Measurements from ENCODE around the gene PPM1H. TPM values are rescaled to one million over a fixed set of nuclear protein-coding genes. Genes with fewer than 3 reads are reported as not detected.

PPM1H gene
- total RNA-seq, 4 donors from 2014 or later = 0.09 to 7.6 (median 0.76) TPM; not detected in 1

DNA sequence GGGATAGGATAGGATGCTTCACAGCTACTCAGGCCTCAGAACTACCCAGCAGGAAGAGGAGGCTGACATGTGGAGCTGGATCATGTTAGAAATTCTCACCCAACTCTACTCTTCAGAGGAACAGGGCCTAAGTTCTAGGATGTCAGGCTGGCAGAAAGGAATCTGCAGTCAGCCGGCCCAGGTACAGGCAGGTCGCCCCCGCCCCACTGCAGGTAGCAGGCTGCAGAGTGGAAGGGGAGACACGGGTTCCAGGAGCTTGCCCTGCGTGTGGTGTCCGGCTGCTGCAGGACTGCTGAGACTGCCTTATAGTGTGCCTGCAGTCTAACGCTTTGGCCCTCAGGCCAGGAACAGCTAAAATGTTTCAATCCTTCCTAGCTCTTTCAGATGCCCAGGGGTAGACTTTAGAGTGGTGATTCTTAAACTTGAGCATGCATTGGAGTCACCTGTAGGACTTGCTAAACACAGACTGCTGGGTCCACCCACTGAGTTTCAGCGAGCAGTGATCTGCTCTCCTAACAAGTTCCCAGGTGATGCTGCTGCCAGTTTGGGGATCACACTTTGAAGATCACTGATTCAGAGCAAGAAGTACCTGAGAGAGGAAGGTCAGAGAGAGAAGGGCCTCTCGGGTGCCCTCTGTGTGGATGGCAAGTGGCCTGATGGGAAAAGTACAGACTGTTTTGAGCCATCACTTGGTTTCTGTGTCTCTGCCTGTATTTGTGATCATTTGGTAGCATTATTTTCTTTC lies 153.6 kb downstream of the PPM1H start:
- peaks cover 0 to 13% (median 8%) of the 10 kb centered on the region in 3 donors for H3K4me1 ChIP-seq
- no peak overlapping the region for H3K4me3 ChIP-seq
- H3K9me3 ChIP-seq = no peaks in the 10 kb centered on the region
- TF ChIP-seq, protein P1, sequence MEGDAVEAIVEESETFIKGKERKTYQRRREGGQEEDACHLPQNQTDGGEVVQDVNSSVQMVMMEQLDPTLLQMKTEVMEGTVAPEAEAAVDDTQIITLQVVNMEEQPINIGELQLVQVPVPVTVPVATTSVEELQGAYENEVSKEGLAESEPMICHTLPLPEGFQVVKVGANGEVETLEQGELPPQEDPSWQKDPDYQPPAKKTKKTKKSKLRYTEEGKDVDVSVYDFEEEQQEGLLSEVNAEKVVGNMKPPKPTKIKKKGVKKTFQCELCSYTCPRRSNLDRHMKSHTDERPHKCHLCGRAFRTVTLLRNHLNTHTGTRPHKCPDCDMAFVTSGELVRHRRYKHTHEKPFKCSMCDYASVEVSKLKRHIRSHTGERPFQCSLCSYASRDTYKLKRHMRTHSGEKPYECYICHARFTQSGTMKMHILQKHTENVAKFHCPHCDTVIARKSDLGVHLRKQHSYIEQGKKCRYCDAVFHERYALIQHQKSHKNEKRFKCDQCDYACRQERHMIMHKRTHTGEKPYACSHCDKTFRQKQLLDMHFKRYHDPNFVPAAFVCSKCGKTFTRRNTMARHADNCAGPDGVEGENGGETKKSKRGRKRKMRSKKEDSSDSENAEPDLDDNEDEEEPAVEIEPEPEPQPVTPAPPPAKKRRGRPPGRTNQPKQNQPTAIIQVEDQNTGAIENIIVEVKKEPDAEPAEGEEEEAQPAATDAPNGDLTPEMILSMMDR (IDR thresholded peaks at IDR 0.05) = no peak
- TF ChIP-seq POLR2A (IDR thresholded peaks at IDR 0.05) = no peak
- DNase-seq = no peak
- H3K27me3 ChIP-seq = no peaks in the 10 kb centered on the region
- H3K36me3 ChIP-seq = no peaks in the 10 kb centered on the region
- WGBS, 2 donors = 87 to 95% methylated on average over 6 of the region's 9 CpGs
- H3K27ac ChIP-seq = no peak overlapping the region
- intact Hi-C loops (cut with DNase I) = no loop called here

- intact Hi-C loops (cut with DNase I) = no loop called here
- Histone ChIP-seq H3K4me3 (no peak overlapping the region), H3K4me1 (no peaks in the 10 kb centered on the region)
Measured at GRCh38 chr12:62779488-62779887, 155.5 kb downstream of the PPM1H start.

DNA sequence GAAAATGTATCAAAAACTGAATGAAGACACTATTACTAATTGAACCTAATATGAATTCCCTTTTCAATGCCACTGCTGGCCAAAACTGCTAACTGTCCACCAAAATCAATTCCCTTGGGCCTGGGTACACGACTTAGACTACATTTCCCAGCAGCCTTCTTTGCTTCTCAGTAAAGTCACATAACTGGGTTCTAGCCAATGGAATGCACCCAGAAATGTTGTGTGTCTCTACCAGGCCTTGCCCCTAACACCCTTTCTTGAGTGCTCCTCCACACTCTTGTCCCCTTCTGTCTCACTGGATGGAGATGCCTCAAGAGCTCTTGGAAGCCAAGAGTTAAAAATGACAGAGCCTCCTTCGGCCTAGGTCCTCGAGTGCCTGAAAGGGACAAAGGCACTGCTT lies 156.8 kb downstream of the PPM1H start:
- H3K27me3 ChIP-seq = no peaks in the 10 kb centered on the region
- H3K36me3 ChIP-seq = no peaks in the 10 kb centered on the region
- H3K4me1 ChIP-seq = no peaks in the 10 kb centered on the region
- no peak for DNase-seq
- H3K9me3 ChIP-seq = no peaks in the 10 kb centered on the region
- intact Hi-C loops (cut with DNase I) = no loop called here
- H3K4me3 ChIP-seq = no peak overlapping the region
- 40 to 79% methylated on average over 1 to 3 of the region's 3 CpGs for WGBS, 2 donors
- TF ChIP-seq, protein P1 (IDR thresholded peaks at IDR 0.05) = no peak
- no peak for TF ChIP-seq POLR2A (IDR thresholded peaks at IDR 0.05)
- H3K27ac ChIP-seq = no peak overlapping the region

More at GRCh38 chr12:62779488-62779887, 155.5 kb downstream of the PPM1H start:
- Histone ChIP-seq H3K9me3 (no peaks in the 10 kb centered on the region), H3K27me3 (no peaks in the 10 kb centered on the region), H3K36me3 (no peaks in the 10 kb centered on the region), H3K27ac (no peak overlapping the region)
- DNase-seq = no peak
- TF ChIP-seq, protein P1 (IDR thresholded peaks at IDR 0.05) = no peak
- TF ChIP-seq POLR2A (IDR thresholded peaks at IDR 0.05) = no peak

DNA sequence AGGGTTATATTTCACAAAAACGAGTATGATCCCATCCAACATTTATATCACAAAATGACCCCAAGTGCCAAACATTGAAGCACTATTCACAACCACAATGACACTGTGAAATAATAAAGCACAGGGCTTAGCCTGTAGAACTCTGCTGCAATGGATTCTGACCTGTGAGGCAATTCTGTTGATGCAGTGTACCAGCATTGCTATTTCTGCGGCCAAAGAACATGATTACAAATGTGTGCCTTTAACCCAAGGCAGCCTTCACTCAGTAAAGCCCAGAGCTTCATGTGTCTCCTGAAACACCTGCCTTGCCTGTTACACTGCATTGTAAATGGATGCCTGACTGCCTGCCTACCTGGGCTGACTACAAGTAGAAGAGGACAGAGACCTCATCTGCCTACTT lies 158.0 kb downstream of the PPM1H start:
- H3K36me3 ChIP-seq = no peaks in the 10 kb centered on the region
- H3K27me3 ChIP-seq = no peaks in the 10 kb centered on the region
- H3K9me3 ChIP-seq = no peaks in the 10 kb centered on the region
- H3K4me1 ChIP-seq = no peaks in the 10 kb centered on the region
- TF ChIP-seq, protein P1 (IDR thresholded peaks at IDR 0.05) = no peak
- DNase-seq = no peak
- intact Hi-C loops (cut with DNase I) = no loop called here
- H3K4me3 ChIP-seq = no peak overlapping the region
- WGBS, 2 donors = 89 to 90% methylated on average over 2 of the region's 2 CpGs
- H3K27ac ChIP-seq = no peak overlapping the region

GRCh38 chr12:62776575-62776974 lies 158.4 kb downstream of the PPM1H start:
- H3K27me3 ChIP-seq = no peaks in the 10 kb centered on the region
- H3K4me3 ChIP-seq = no peak overlapping the region
- no peaks in the 10 kb centered on the region for H3K36me3 ChIP-seq
- no peaks in the 10 kb centered on the region for H3K9me3 ChIP-seq
- intact Hi-C loops (cut with DNase I) = no loop called here
- no peak overlapping the region for H3K27ac ChIP-seq
- DNase-seq = no peak
- TF ChIP-seq, protein P1 (IDR thresholded peaks at IDR 0.05) = no peak
- no peak for TF ChIP-seq POLR2A (IDR thresholded peaks at IDR 0.05)
- H3K4me1 ChIP-seq = no peaks in the 10 kb centered on the region
